ENCODE measurements around the gene CARD19.

The CARD19 gene

GRCh38 chr9:93121316-93122241 lies 25.6 kb downstream of the CARD19 start:
- no peak for DNase-seq

DNA sequence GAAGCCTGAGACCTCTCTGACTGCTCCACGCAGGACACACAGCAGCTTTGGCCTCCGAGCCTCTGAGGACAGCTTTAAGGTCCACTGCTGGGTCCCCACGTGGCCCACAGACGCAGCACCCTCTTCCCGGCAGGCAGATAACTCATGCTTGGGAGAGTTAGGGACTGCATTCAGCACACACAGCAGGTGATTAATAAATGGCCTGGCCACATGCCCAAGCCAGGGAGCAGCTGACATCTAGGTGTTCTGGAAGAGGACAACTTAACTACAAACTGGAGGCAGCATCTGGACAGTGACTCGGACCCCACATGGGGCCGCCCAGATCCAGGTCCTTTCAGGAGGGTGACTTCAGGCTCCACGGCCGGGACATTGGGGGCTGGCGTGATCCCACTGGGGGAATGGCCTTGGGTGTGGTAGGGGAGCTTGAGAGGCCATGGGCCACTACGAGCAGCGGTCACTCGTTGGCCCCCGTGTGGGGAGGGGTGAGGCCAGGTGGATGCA lies 26.8 kb downstream of the CARD19 start:
- no peak for DNase-seq

DNA sequence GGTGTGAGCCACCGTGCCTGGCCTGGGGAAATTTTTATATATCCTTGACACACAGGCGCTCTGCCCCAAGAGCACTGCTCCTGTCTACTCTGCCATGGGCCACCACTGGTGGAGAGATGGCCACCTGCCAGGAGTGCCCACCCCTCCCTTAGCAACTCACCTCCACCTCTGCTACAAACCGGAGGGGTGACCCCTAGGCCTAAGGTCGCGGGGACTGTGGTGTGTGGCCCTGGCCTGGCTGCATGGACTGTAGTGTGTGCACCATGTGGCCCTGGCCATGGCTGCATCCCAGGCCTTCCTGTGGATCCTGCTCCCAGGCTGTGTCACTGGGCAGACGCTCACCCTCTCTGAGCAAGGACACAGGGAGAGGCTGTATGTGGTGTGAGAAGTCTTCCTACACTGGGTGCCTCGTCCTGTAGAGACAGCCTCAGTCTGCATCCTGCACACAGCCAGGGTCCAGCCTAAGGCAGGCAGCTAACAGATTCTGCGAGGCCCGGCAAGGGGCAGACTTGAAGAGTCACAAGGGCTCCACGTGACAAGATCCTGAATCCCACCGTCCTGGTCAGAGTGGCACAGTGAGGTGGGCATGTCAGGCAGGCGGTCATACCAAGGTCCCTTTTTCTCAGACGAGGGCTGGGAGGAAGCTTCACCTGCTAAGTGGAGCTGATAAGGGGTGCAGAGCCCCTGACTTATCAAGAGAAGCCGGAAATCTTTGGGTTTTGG lies 27.7 kb downstream of the CARD19 start:
- DNase-seq, result no peak

DNA sequence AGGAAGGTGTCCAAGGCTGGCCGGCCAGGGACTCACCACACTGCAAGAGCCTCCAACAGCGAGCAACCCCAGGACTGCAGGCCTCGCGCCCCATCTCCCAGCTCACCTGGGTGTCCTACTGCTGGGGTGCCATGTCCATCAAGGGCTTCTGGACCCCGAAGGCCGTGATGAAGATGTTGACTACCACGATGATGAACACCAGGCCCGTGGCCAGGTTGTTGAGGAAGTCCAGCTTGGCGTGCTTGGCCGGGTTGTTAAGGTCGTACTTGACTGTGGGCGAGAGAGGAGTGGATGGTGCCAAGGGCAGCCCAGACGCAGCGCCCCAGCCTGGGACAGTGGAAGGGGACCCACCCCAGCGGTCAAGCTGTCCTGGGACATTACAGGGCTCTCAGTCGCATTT lies 28.8 kb downstream of the CARD19 start:
- DNase-seq, result no peak

- no peak for DNase-seq
Measured at GRCh38 chr9:93125331-93125894, 29.4 kb downstream of the CARD19 start.

DNA sequence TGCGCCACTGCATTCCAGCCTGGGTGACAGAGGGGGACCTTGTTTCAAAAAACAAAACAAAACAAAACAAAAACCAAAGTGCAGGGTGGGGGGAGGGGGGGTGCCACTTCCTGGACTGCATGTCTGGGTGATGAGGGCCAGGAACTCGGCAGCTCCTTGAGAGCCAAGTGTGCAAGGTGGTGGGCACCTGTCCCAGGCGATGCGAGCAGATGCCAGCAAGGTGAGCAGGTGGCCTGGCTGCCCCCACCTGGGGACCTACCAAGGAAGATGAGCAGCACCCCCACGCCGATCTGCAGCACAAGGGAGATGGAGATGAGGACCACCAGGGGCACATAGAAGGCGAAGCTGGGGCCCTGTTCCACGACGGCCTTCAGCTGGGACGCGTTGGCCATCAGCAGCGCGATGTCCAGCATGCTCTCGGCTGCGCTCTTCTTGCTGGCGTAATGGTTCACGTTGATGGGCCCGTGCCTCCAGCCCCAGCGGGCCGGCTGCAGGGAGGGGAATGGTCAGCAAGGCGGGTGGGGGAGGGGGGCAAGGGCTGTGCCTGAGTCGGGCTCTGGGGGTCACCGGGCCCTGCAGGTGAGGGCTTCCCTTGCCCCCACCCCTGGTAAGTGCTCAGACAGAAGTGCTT lies 30.2 kb downstream of the CARD19 start:
- no peak for DNase-seq

DNA sequence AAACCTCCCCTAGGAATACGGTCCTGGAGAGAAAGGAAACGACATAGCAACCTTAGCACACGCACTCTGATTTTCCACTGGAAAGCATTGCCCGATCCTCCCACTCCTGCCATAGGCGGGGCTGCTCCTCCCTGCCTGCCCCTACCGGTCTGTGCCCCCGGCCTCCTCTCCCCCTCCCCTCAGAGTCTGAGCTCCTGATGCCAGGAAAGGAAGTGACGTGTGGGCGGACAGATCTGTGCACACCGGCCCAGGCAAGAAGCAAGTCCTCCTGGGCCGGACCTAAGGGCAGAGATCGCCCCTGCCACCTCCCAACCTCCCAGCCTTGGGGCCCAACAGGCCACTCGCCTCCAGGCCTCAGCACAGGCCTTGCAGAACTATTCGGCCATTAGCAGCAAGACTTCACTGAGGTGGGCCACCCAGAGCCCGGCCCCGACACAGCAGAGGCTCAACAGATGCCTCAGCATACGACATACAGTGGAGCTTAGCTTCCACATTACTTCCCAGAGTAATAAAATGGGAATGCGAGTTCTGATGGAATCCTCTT lies 30.9 kb downstream of the CARD19 start:
- no peak for DNase-seq

- DNase-seq, result no peak
Measured at GRCh38 chr9:93127395-93127911, 31.4 kb downstream of the CARD19 start.

- no peak for DNase-seq
Measured at GRCh38 chr9:93128011-93128714, 32.1 kb downstream of the CARD19 start.

DNA sequence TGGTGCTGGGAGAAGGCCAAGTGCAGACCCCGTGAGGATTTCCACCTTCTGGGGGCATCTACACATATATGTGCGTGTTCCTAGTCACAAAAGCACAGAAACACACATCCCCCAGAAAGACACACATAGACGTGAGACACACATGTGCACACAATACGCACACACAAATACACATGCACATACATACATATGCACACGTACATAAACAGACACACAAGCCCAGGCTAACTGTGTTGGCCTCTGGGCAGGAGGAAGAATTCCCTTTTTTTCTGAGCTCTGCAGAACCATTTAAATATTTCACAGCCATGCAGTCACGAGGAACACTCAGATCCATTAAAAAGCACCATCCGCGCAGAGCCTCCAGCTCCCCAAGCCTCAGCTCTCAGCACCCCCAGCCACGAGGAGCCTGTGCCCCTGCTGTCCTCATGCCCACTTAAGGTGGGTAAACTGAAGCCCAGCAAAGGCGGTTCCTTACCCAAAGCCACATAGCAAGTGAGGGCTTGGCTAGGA lies 32.8 kb downstream of the CARD19 start:
- DNase-seq, result no peak

GRCh38 chr9:93129286-93129685 lies 33.3 kb downstream of the CARD19 start:
- DNase-seq, result no peak

GRCh38 chr9:93129691-93130500 lies 33.9 kb downstream of the CARD19 start:
- no peak for DNase-seq

GRCh38 chr9:93130861-93131481 lies 35.0 kb downstream of the CARD19 start:
- DNase-seq, result no peak

DNA sequence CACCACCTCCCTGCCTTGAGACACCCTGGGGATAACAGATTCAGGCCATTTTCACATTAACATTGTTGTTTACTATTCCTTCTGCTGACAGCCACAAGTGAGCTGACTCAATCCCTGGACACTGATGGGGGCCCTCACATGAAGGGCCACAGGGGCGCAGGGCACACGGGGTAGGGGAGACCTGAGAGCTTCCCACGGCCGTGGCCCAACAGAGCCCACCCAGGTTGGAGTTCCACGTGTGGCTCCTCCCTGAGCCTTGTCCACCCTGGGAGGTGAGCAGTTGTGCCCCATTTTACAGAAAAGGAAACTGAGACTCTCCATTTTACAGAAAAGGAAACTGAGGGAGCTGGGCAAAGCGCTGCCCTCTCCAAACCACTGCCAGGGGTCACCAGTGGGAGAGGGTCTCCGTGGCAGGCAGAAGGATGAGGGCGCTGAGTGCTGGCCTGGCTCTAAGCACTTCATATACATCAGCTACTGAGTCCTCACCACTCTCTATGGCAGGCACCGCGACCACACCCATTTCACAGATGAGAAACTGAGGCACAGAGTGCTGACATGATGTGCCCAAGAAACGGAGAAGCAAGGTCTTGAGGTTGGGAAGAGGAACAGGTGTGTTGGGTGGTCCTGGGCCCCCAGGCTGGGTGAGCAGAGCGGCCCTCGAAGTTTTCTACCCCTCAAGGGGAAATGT lies 35.7 kb downstream of the CARD19 start:
- DNase-seq, result no peak

DNA sequence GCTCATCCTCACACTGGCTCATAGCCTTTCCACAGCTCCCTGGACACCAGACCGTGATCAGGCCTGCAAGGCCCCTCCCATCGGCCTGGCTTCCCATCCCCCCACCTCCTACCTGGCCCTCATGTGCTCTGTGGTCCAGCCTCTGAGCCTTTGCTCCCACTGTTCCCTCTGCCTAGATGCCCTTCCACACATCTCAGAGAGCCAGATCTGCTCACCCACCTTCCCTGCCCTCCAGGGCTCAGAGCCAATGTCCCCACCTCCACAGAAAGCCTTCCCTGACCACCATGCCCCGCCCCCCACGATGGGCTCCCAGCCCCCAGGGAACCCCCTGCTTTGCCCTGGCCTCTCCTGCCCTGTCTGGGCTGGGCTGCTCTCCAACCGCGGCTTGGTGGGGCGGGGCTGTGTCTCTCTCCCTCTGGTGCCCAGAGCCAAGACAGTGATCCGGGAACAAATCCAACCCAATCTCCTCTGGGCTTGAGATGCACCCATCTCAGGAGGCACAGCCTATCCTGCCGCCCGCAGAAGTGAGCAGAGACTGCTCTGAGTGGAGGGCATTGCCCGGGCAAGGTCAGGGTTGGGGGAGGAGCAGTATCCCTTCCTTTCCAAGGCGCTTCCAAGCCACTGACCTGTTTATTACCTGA lies 36.4 kb downstream of the CARD19 start:
- no peak for DNase-seq

GRCh38 chr9:93132946-93133680 lies 37.1 kb downstream of the CARD19 start:
- DNase-seq, result no peak

- DNase-seq, result no peak
Measured at GRCh38 chr9:93133681-93134014, 37.6 kb downstream of the CARD19 start.

GRCh38 chr9:93134015-93134739 lies 38.2 kb downstream of the CARD19 start, which contains the start of gene NINJ1:
Gene NINJ1, minus strand, starts transcription at chr9:93134251. Its CDS starts 34 bp downstream, at chr9:93134217.
- no peak for DNase-seq

All from NCI-H1417 treated with DMSO at 0.1 percent for 48 hours (cell line).